OCI-LY1 (cell line): ENCODE data around the gene DIAPH2.

Source experiments
- H2AFZ ChIP-seq: fragments of 200-600 bp; sonication (generic), shearing (Covaris generic); 2 replicates; pipeline ENCODE4 v1.6.0; 2014; ENCODE audit warnings: antibody characterized with exemption, mild to moderate bottlenecking, low read length
- H3F3A ChIP-seq: fragments of 200-600 bp; sonication (generic), shearing (Covaris generic); 2 replicates; pipeline ENCODE4 v1.6.0; 2014; ENCODE audit warnings: mild to moderate bottlenecking, antibody characterized with exemption, low read length, moderate library complexity; ENCODE audit not compliant: insufficient read depth
- H3K27ac ChIP-seq: fragments of 200-600 bp; sonication (generic); 2 replicates; pipeline ENCODE4 v1.5.1; 2014; ENCODE audit warnings: low read length, mixed run types, mild to moderate bottlenecking, low read depth; ENCODE audit not compliant: poor library complexity, severe bottlenecking
- H3K27me3 ChIP-seq: fragments of 200-600 bp; sonication (generic); 2 replicates; pipeline ENCODE4 v1.6.0; 2014; ENCODE audit warnings: antibody characterized with exemption, mild to moderate bottlenecking, low read length, moderate library complexity; ENCODE audit not compliant: insufficient read depth
- H3K36me3 ChIP-seq: fragments of 200-600 bp; sonication (generic); 2 replicates; pipeline ENCODE4 v1.6.1; 2014; ENCODE audit warnings: mild to moderate bottlenecking, antibody characterized with exemption, low read length, moderate library complexity, mixed read lengths; ENCODE audit not compliant: insufficient read depth
- H3K4me1 ChIP-seq: fragments of 200-600 bp; sonication (generic); 2 replicates; pipeline ENCODE4 v1.5.1; 2014; ENCODE audit warnings: mild to moderate bottlenecking, low read length, moderate library complexity; ENCODE audit not compliant: insufficient read depth, severe bottlenecking
- H3K4me2 ChIP-seq: fragments of 200-600 bp; sonication (generic), shearing (Covaris generic); 2 replicates; pipeline ENCODE4 v1.6.1; 2014; ENCODE audit warnings: low read length
- H3K4me3 ChIP-seq: fragments of 200-600 bp; sonication (generic); 2 replicates; pipeline ENCODE4 v1.5.1; 2014; ENCODE audit warnings: low read length, low read depth, mild to moderate bottlenecking, mixed read lengths; ENCODE audit not compliant: poor library complexity, severe bottlenecking
- H3K79me2 ChIP-seq: fragments of 200-600 bp; shearing (Covaris generic); 2 replicates; pipeline ENCODE4 v1.6.1; 2016; ENCODE audit warnings: mixed run types, low read length, mixed read lengths; ENCODE audit not compliant: insufficient read depth
- H3K9ac ChIP-seq: fragments of 200-600 bp; sonication (generic), shearing (Covaris generic); 2 replicates; pipeline ENCODE4 v1.6.1; 2014; ENCODE audit warnings: mild to moderate bottlenecking, low read length, mixed read lengths
- H3K9me2 ChIP-seq: fragments of 200-600 bp; sonication (generic), shearing (Covaris generic); 2 replicates; pipeline ENCODE4 v1.6.1; 2014; ENCODE audit warnings: low read depth, mild to moderate bottlenecking, low read length, mixed read lengths
- H3K9me3 ChIP-seq: fragments of 200-600 bp; shearing (Covaris generic); 2 replicates; pipeline ENCODE4 v1.6.1; 2014; ENCODE audit warnings: low read length, mixed read lengths
- H4K20me1 ChIP-seq: fragments of 200-600 bp; sonication (generic), shearing (Covaris generic); 2 replicates; pipeline ENCODE4 v1.6.0; 2016; ENCODE audit warnings: mild to moderate bottlenecking, low read length; ENCODE audit not compliant: insufficient read depth
- EZH2 ChIP-seq: fragments of 200-600 bp; sonication (generic), shearing (Covaris generic); IDR thresholded peaks from 2 replicates; pipeline ENCODE4 v1.8.0; 2017; ENCODE audit warnings: borderline replicate concordance, mixed run types, mild to moderate bottlenecking, antibody characterized with exemption, low read length, moderate library complexity, mixed read lengths
- TF ChIP-seq, protein P1 (sequence below): fragments of 200-600 bp; sonication (generic), shearing (Covaris generic); IDR thresholded peaks from 2 replicates; pipeline ENCODE4 v1.5.1; 2017; ENCODE audit warnings: mild to moderate bottlenecking, antibody characterized with exemption, low read length, moderate library complexity, mixed read lengths

Gene DIAPH2

GRCh38 chrX:97628326-97628725 is 943.7 kb downstream of the DIAPH2 start:
- TF ChIP-seq, protein P1, sequence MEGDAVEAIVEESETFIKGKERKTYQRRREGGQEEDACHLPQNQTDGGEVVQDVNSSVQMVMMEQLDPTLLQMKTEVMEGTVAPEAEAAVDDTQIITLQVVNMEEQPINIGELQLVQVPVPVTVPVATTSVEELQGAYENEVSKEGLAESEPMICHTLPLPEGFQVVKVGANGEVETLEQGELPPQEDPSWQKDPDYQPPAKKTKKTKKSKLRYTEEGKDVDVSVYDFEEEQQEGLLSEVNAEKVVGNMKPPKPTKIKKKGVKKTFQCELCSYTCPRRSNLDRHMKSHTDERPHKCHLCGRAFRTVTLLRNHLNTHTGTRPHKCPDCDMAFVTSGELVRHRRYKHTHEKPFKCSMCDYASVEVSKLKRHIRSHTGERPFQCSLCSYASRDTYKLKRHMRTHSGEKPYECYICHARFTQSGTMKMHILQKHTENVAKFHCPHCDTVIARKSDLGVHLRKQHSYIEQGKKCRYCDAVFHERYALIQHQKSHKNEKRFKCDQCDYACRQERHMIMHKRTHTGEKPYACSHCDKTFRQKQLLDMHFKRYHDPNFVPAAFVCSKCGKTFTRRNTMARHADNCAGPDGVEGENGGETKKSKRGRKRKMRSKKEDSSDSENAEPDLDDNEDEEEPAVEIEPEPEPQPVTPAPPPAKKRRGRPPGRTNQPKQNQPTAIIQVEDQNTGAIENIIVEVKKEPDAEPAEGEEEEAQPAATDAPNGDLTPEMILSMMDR: no peak
- no peak for TF ChIP-seq EZH2
- no peaks in the 10 kb centered on the region for H3K9me2 ChIP-seq

GRCh38 chrX:97628807-97629596 is 944.4 kb downstream of the DIAPH2 start:
- Histone ChIP-seq H3K9me2 (no peaks in the 10 kb centered on the region), H3K27me3 (no peaks in the 10 kb centered on the region), H3K9ac (no peak overlapping the region), H3F3A (no peaks in the 10 kb centered on the region), H4K20me1 (no peaks in the 10 kb centered on the region), H3K36me3 (no peaks in the 10 kb centered on the region), H2AFZ (no peak overlapping the region), H3K79me2 (no peaks in the 10 kb centered on the region), H3K27ac (no peak overlapping the region), H3K4me3 (no peak overlapping the region), H3K9me3 (no peaks in the 10 kb centered on the region), H3K4me2 (no peak overlapping the region), H3K4me1 (no peaks in the 10 kb centered on the region)
- TF ChIP-seq EZH2: no peak
- TF ChIP-seq, protein P1: no peak

More at GRCh38 chrX:97628326-97628725, 943.7 kb downstream of the DIAPH2 start:
- Histone ChIP-seq H3K79me2 (no peaks in the 10 kb centered on the region), H4K20me1 (no peaks in the 10 kb centered on the region), H3K36me3 (no peaks in the 10 kb centered on the region), H3F3A (no peaks in the 10 kb centered on the region), H3K27me3 (no peaks in the 10 kb centered on the region), H3K4me3 (no peak overlapping the region), H3K4me2 (no peak overlapping the region), H3K9ac (no peak overlapping the region), H3K4me1 (no peaks in the 10 kb centered on the region), H3K27ac (no peak overlapping the region), H3K9me3 (no peaks in the 10 kb centered on the region), H2AFZ (no peak overlapping the region)

DNA sequence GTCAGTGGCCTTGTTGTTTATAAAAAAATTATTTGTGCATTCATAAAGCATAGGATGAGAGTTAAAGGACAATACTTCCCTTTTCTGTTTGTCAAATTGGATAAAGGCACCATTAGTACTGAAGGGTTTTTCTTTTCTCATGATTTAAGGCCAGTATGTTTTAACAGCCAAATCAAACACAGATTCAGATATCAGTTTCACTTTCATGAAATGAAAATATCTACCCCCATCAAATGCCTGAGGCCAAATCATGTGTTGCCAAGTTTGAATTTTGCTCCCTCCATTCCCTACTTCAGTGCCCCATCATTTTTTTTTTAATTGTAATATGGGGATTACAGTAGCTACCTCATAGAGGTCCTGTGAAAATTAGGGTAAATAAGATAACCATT is 944.9 kb downstream of the DIAPH2 start:
- Histone ChIP-seq H2AFZ (no peak overlapping the region), H3K36me3 (no peaks in the 10 kb centered on the region), H3K4me1 (no peaks in the 10 kb centered on the region), H3K9ac (no peak overlapping the region), H3K27me3 (no peaks in the 10 kb centered on the region), H3K4me3 (no peak overlapping the region), H3K79me2 (no peaks in the 10 kb centered on the region), H3K27ac (no peak overlapping the region), H3K9me2 (no peaks in the 10 kb centered on the region), H3F3A (no peaks in the 10 kb centered on the region), H3K9me3 (no peaks in the 10 kb centered on the region), H4K20me1 (no peaks in the 10 kb centered on the region), H3K4me2 (no peak overlapping the region)
- no peak for TF ChIP-seq EZH2
- TF ChIP-seq, protein P1: no peak
